Endothelial cell of umbilical vein (primary cell): ENCODE results near the gene SLC25A41. TPM values are rescaled to one million over a fixed set of nuclear protein-coding genes. Genes with fewer than 3 reads are reported as not detected.

Source experiments
- BruUV-seq: library from RNA; stranded (reverse); fragments of 400-500 nt; replicated peaks from 2 replicates; lab custom pipeline; 2021; lab: Mats Ljungman, UMichigan
- CTCF ChIA-PET: fragments of 300-600, 350-600 bp; sonication (Branson Sonifier 250); formaldehyde crosslinking; loops from one replicate; lab custom pipeline; 2021; ENCODE audit warnings: antibody characterized with exemption, inconsistent platforms; lab: Charles Lee
- POLR2A ChIA-PET: fragments of 300-600, 350-600 bp; sonication (Branson Sonifier 250); formaldehyde crosslinking; loops from one replicate; lab custom pipeline; 2021; ENCODE audit warnings: antibody characterized with exemption, inconsistent platforms; lab: Charles Lee
- DNase-seq: peaks from one replicate; pipeline ENCODE4 v3.0.0-alpha.2; 2011; ENCODE audit warnings: low read depth, low spot score
- FAIRE-seq: peaks from 2 replicates; lab custom pipeline; 2011; peaks lifted over from hg19 to GRCh38; lab: Jason Lieb, UNC
- H2AFZ ChIP-seq: 2 replicates; pipeline ENCODE4 v1.6.0; 2012; ENCODE audit warnings: low read depth, low read length, control low read depth, inconsistent platforms
- H3K27ac ChIP-seq: 2 replicates; pipeline ENCODE4 v1.5.1; 2011; ENCODE audit warnings: low read depth, mild to moderate bottlenecking, control low read depth, low read length, moderate library complexity; ENCODE audit not compliant: insufficient read depth
- H3K27me3 ChIP-seq, 2 experiments: 2 replicates each; pipeline versions ENCODE4 v1.6.0 to v1.6.1; 2011; ENCODE audit warnings: low read length in 2 of 2, mixed read lengths in 1 of 2; ENCODE audit not compliant: control insufficient read depth in 2 of 2, insufficient read depth in 2 of 2
- H3K36me3 ChIP-seq, 2 experiments: 2 replicates in 1 of 2; 3 replicates in 1 of 2; pipeline ENCODE4 v1.5.1; 2011; ENCODE audit warnings: low read length in 2 of 2, mild to moderate bottlenecking in 1 of 2, moderate library complexity in 1 of 2; ENCODE audit not compliant: control insufficient read depth in 2 of 2, insufficient read depth in 2 of 2; ENCODE audit errors: extremely low read depth in 1 of 2
- H3K4me1 ChIP-seq: 3 replicates; pipeline ENCODE4 v1.5.1; 2011; ENCODE audit warnings: mild to moderate bottlenecking, low read length; ENCODE audit not compliant: control insufficient read depth, insufficient read depth; ENCODE audit errors: extremely low read depth
- H3K4me2 ChIP-seq: 2 replicates; pipeline ENCODE4 v1.6.1; 2011; ENCODE audit warnings: low read length, control low read depth, mixed read lengths; ENCODE audit not compliant: insufficient read depth
- H3K4me3 ChIP-seq, 3 experiments: fragments of 200-600 bp in 1 of 3; sonication (generic), shearing (Covaris generic) in 1 of 3; replicated peaks in 1 of 3; 2 replicates each; pipeline ENCODE4 v1.5.1; 2011 to 2016; ENCODE audit warnings: control low read depth in 3 of 3, low read length in 3 of 3, mild to moderate bottlenecking in 2 of 3, inconsistent platforms in 1 of 3, low read depth in 1 of 3, moderate library complexity in 1 of 3; ENCODE audit not compliant: insufficient read depth in 1 of 3
- H3K79me2 ChIP-seq: 2 replicates; pipeline ENCODE4 v1.6.0; 2012; ENCODE audit warnings: low read length, inconsistent platforms; ENCODE audit not compliant: control insufficient read depth, insufficient read depth
- H3K9ac ChIP-seq: replicated peaks from 2 replicates; pipeline ENCODE3; 2011; ENCODE audit warnings: low read length, control low read depth; ENCODE audit not compliant: insufficient read depth; ENCODE audit errors: extremely low read depth
- H3K9me1 ChIP-seq: replicated peaks from 3 replicates; pipeline ENCODE4 v1.6.0; 2011; ENCODE audit warnings: mild to moderate bottlenecking, low read length; ENCODE audit not compliant: control insufficient read depth, insufficient read depth; ENCODE audit errors: extremely low read depth
- H3K9me3 ChIP-seq: replicated peaks from 2 replicates; pipeline ENCODE4 v1.5.1; 2012; ENCODE audit warnings: low read length, inconsistent platforms; ENCODE audit not compliant: control insufficient read depth, insufficient read depth
- H4K20me1 ChIP-seq: replicated peaks from 2 replicates; pipeline ENCODE3; 2011; ENCODE audit warnings: mild to moderate bottlenecking, low read length; ENCODE audit not compliant: control insufficient read depth, insufficient read depth; ENCODE audit errors: extremely low read depth
- EZH2 ChIP-seq: IDR thresholded peaks from 2 replicates; pipeline ENCODE4 v1.6.1; 2012; ENCODE audit warnings: borderline replicate concordance, low read depth, mild to moderate bottlenecking, moderate library complexity, low read length, inconsistent platforms; ENCODE audit not compliant: severe bottlenecking
- JUN ChIP-seq: IDR thresholded peaks from 2 replicates; pipeline ENCODE4 v1.6.1; 2011; ENCODE audit warnings: borderline replicate concordance, low read depth; ENCODE audit not compliant: insufficient read length, insufficient read depth
- POLR2A ChIP-seq: IDR thresholded peaks from 2 replicates; pipeline ENCODE4 v1.6.1; 2012; ENCODE audit warnings: low read depth, mild to moderate bottlenecking, control low read depth, low read length
- POLR2AphosphoS5 ChIP-seq: IDR thresholded peaks from 2 replicates; pipeline ENCODE4 v1.6.1; 2012; ENCODE audit warnings: low read depth, mild to moderate bottlenecking, control low read depth, low read length, moderate library complexity; ENCODE audit not compliant: insufficient read depth
- dilution Hi-C: fragments of 300-500 bp; cut with MboI; formaldehyde crosslinking; loops from one replicate; pipeline ENCODE4 v1.15.0; 2019; ENCODE audit warnings: low sequenced_read_pairs; ENCODE audit not compliant: extremely low pct_ligation_motif_present
- intact Hi-C: fragments of 100-400 bp; cut with micrococcal nuclease; formaldehyde crosslinking; loops from one replicate; pipeline ENCODE4 v1.10.0; 2022
- polyA plus RNA-seq, 4 experiments: library from polyadenylated mRNA; depleted of rRNA in 3 of 4; stranded (reverse) in 3 of 4; unstranded in 1 of 4; fragments of >200 nt; gene quantifications; 2 replicates each; pipeline versions ENCODE4 v1.2.1 to v1.2.3, GENCODE V29; 2011 to 2012; ENCODE audit warnings: missing spikeins in 1 of 4
- total RNA-seq: library from RNA; stranded (reverse); gene quantifications from 2 replicates; pipeline ENCODE4 v1.2.3, GENCODE V29; 2021
- TF ChIP-seq, protein P1 (sequence below): IDR thresholded peaks from 2 replicates; pipeline ENCODE4 v1.6.1; 2011; ENCODE audit not compliant: insufficient read depth, insufficient read length
- TF ChIP-seq, protein P2 (sequence below), 2 donors: IDR thresholded peaks; 1 replicate in 1 of 2; 2 replicates in 1 of 2; pipeline ENCODE4 v1.5.1; 2011; ENCODE audit warnings: low read length in 2 of 2, mild to moderate bottlenecking in 2 of 2, moderate library complexity in 2 of 2, control low read depth in 1 of 2, inconsistent platforms in 1 of 2, low read depth in 1 of 2; ENCODE audit not compliant: insufficient read depth in 1 of 2; ENCODE audit errors: extremely low read depth in 1 of 2

SLC25A41 gene
- total and polyA plus RNA-seq, 2 donors (not counting 3 experiments of a cell fraction or from before 2014, with no cell fraction given) = 0.21 TPM; not detected in 1

DNA sequence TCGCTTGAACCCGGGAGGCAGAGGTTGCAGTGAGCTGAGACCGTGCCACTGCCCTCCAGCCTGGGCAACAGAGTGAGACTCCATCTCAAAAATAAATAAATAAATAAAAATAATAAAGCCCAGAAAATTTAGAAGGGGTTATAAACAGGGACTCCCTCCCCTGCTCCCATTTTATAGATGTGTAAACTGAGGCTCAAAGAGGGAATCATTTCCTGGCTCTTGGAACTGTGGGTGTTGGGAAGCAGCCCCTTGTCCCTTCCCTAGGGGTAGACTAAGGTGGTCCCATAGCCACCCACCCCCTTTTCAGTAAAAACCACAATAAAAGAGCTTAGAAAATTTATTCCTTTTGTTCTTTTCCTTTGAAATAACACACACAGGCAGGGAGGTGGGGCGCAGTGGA lies 6.2 kb upstream of the SLC25A41 start:
- no peak for FAIRE-seq
- no peak overlapping the region for H3K4me3 ChIP-seq
- no peak overlapping the region for H3K27ac ChIP-seq

More for the DNA sequence above, 6.2 kb upstream of the SLC25A41 start:
- no peak for TF ChIP-seq EZH2
- TF ChIP-seq, protein P1, sequence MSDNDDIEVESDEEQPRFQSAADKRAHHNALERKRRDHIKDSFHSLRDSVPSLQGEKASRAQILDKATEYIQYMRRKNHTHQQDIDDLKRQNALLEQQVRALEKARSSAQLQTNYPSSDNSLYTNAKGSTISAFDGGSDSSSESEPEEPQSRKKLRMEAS = no peak
- TF ChIP-seq, protein P2, sequence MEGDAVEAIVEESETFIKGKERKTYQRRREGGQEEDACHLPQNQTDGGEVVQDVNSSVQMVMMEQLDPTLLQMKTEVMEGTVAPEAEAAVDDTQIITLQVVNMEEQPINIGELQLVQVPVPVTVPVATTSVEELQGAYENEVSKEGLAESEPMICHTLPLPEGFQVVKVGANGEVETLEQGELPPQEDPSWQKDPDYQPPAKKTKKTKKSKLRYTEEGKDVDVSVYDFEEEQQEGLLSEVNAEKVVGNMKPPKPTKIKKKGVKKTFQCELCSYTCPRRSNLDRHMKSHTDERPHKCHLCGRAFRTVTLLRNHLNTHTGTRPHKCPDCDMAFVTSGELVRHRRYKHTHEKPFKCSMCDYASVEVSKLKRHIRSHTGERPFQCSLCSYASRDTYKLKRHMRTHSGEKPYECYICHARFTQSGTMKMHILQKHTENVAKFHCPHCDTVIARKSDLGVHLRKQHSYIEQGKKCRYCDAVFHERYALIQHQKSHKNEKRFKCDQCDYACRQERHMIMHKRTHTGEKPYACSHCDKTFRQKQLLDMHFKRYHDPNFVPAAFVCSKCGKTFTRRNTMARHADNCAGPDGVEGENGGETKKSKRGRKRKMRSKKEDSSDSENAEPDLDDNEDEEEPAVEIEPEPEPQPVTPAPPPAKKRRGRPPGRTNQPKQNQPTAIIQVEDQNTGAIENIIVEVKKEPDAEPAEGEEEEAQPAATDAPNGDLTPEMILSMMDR (IDR thresholded peaks at IDR 0.05; ENCODE audit: extremely low read depth in 1 of 2, insufficient read depth in 1 of 2, low read depth in 1 of 2, low read length in 2 of 2) = no peak
- no peak for TF ChIP-seq POLR2A
- TF ChIP-seq JUN = no peak
- TF ChIP-seq POLR2AphosphoS5 = no peak
- H3K9me1 ChIP-seq = no peaks in the 10 kb centered on the region
- no peaks in the 10 kb centered on the region for H3K27me3 ChIP-seq
- no peaks in the 10 kb centered on the region for H4K20me1 ChIP-seq
- H3K4me2 ChIP-seq = no peak overlapping the region
- no peak overlapping the region for H2AFZ ChIP-seq
- H3K79me2 ChIP-seq = no peaks in the 10 kb centered on the region
- ChIA-PET CTCF (no interaction called here), POLR2A (interaction anchor here (0.7 kb wide), 1 partner anchor 15 kb away, joined by 3 read pairs; the partner anchor contains the start of gene KHSRP)
- no peaks in the 10 kb centered on the region for H3K36me3 ChIP-seq
- no peak overlapping the region for H3K9ac ChIP-seq
- BruUV-seq = no TSS peak
- intact Hi-C loops = no loop called here
- H3K4me1 ChIP-seq = no peaks in the 10 kb centered on the region
- DNase-seq = no peak
- dilution Hi-C loops = no loop called here
- no peaks in the 10 kb centered on the region for H3K9me3 ChIP-seq
